ENCODE results near the gene RPRD1A.
"Not testable (repeated sequence)": the region's sequence is repeated elsewhere in the genome, so short reads cannot be mapped to it uniquely, and the experiment has no call there.

The RPRD1A gene

DNA sequence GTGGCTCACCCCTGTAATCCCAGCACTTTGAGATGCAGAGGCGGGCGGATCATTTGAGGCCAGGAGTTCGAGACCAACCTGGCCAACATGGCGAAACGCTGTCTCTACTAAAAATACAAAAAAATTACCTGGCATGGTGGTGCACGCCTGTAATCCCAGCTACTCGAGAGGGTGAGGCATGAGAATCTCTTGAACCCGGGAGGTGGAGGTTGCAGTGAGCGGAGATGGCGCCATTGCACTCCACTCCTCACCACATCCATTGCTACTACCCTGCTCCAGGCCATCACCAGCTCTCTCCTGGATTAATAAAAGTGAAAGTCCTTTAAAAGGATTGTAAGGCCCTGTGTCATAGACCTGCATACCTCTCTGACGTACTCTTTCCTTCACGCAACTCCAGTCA lies 93.7 kb downstream of the RPRD1A start:
- DNase-seq (ENCODE audit: extremely low read depth in 1 of 2, low read depth in 1 of 2), result no peak

GRCh38 chr18:35972197-35973000 lies 95.0 kb downstream of the RPRD1A start, which contains the start of gene RMP24:
Gene RMP24 (plus strand): TSS chr18:35972679.
- peak; percentile 78 to 89 for DNase-seq (ENCODE audit: extremely low read depth in 1 of 2, low read depth in 1 of 2)

DNA sequence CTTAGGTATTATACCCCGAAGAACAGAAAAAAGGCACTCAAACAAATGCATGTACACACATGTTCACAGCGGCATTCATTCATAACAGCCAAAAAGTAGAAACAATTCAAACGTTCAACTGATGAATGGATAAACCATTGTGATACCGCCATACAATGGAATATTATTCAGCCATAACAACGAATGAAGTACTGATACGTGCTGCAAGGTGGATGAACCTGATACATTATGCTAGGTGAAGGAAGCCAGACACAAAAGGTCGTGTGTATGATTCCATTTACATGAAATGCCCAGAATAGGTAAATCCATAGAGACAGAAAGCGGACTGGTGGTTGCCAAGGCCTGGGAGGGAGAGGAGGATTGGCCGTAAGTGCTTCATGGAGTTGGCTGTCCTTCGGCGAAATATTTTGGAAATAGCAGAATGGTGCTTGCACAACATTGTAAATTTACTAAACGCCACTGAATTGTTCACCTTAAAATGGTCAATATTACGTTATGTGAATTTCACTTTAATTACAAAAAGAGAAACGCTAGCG lies 95.6 kb downstream of the RPRD1A start:
- no peak for DNase-seq (ENCODE audit: extremely low read depth in 1 of 2, low read depth in 1 of 2)

- no peak for DNase-seq (ENCODE audit: extremely low read depth in 1 of 2, low read depth in 1 of 2)
These were observed 97.7 kb downstream of the RPRD1A start for GRCh38 chr18:35969676-35970075.

DNA sequence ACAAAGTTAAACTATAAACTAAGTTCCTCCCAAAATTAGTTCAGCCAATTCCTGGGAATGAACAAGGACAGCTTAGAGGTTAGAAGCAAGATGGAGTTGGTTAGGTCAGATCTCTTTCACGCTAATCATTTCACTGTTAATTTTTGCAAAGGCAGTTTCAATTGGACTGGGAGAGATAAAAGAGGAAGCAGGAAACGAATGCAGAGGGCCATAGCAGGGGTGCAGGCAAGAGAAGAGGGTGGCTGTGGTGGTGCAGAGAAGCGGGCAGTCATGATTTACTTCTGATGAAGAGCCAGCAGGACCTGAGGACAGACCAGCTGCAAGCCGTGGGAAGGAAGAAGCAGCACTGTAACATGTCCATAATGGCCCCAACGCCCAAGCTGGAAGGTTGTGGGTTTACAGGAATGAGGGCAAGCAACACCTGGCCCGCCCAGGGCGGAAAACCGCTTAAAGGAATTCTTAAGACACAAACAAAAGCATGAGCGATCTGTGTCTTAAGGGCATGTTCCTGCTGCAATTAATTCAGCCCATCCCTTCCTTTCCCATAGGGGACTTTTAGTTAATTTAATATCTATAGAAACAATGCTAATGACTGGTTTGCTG lies 99.0 kb downstream of the RPRD1A start:
- DNase-seq (ENCODE audit: extremely low read depth in 1 of 2, low read depth in 1 of 2), result no peak

- not testable (repeated sequence) for DNase-seq (ENCODE audit: extremely low read depth in 1 of 2, low read depth in 1 of 2)
These were observed 99.5 kb downstream of the RPRD1A start for GRCh38 chr18:35967866-35968265.

DNA sequence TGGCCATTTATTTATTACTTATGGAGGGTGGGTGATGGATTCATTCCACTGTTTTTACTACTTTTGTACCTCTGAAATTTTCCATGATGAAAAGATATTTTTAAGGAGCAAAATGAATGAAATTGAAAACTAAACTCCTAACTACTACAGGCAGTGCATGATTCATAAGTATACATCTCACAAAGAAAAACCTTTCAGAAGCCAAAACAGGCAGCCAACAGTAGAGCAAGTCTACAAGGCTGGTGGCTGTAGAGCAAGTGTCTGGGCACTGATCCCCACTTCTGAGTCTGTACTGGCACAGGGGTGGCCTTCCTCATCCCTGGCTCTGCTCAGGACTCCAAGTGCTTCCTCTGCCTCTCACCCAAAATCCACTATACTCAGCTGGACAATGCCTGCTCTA lies 103.0 kb downstream of the RPRD1A start:
- no peak for DNase-seq (ENCODE audit: extremely low read depth in 1 of 2, low read depth in 1 of 2)

DNA sequence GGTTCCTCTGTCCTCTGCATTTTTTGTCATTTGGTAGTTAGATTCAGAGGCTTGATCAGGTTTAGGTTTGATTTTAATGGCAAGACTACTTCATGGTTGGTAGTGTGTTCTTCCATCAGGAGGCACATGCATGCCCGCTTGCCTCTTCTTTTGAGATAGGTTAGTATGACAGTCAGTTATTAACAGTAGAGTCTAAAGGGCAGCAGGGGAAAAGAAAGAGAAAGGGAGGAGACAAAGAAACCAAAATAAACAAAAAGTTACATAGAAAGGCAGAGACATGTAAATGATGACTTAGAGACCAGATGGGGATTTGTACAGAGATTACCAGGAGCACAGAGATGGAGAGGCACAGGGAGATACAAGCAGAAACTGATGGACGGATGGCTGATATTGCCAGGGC lies 105.0 kb downstream of the RPRD1A start:
- DNase-seq (ENCODE audit: extremely low read depth in 1 of 2, low read depth in 1 of 2), result no peak

DNA sequence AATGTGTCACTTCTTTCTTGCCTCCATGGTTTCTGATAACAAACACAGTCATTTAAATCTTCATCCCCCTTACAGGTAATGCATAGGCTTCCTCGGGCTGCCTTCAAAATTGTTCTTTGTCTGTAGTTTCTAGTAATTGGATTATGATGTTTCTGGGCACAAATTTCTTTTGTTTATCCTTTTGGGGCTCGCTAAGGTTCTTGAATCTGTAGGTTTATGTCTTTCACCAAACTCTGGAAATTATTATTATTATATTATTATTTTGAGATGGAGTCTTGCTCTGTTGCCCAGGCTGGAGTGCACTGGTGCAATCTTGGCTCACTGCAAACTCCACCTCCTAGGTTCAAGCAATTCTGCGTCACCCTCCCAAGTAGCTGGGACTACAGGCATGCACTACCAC lies 111.1 kb downstream of the RPRD1A start:
- no peak for DNase-seq (ENCODE audit: extremely low read depth in 1 of 2, low read depth in 1 of 2)

DNA sequence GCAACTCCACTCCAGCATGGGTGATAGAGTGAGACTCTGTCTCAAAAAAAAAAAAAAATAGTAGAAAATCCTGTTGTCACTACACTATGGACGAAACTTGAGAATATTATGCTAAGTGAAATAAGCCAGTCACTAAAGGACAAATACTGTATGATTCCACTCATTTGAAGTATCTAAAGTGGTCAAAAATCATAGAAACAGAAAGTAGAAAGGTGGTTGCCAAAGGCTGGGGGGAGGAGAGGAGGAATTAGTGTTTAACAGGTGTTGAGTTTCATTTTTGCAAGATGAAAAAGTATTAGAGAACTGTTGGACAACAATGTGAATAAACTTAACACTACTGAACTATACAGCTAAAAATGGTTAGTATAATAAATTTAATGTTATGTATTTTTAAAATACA lies 113.7 kb downstream of the RPRD1A start:
- no peak for DNase-seq (ENCODE audit: extremely low read depth in 1 of 2, low read depth in 1 of 2)

DNA sequence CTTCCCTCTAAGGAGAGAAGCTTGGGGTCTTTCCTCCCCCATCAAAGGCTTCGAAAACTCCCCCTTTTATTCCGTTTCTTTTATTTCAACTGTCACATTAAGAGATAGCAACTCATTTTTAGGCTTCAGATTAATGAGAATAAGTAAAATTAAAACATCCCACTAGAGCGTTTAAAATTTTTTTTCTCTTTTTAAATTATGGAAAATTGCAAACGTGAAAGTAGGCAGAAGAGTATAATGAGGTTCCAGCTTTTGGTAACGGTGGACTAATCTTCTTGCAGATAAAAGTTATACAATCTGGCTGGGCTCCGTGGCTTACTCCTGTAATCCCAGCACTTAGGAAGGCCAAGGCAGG lies 116.8 kb downstream of the RPRD1A start:
- no peak for DNase-seq (ENCODE audit: extremely low read depth in 1 of 2, low read depth in 1 of 2)

DNA sequence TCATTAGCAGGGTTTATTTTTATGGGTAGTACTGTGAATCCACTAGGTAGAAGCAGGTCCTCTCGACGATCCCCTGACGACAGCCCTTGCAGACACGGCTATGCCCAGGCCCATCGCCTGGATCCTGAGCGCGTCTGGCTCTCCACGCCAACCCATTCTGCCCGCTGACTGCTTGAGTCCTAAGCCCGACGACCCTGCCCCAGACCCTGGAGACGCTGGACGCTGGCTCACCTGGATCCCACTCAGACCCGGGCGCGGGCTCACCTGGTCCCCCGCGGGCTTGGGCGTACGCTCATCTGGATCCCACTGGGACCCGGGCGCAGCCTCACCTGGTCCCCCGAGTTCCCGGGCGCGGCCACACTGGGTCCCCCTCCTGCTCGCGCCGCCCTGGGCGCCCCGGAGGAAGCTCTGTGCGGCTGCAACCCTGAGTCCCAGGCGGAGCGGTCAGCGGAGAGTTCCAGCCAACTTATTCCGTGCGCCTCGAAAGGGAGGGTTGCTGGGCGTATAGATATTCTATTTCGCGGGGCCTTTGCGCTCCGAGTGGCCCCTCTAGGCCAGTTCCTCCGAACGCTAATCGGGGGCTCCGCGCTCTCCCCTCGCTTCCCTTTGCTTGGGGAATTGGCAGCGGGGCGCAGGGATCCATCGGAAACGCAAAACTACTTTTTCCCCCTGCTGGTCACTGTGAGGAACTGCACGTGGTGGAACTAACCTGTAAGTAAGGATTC lies 117.3 kb downstream of the RPRD1A start:
- peak in 1 of 2 donors; percentile 19 for DNase-seq (ENCODE audit: extremely low read depth in 1 of 2, low read depth in 1 of 2)

GRCh38 chr18:35949090-35949489 lies 118.3 kb downstream of the RPRD1A start:
- no peak for DNase-seq (ENCODE audit: extremely low read depth in 1 of 2, low read depth in 1 of 2)

DNA sequence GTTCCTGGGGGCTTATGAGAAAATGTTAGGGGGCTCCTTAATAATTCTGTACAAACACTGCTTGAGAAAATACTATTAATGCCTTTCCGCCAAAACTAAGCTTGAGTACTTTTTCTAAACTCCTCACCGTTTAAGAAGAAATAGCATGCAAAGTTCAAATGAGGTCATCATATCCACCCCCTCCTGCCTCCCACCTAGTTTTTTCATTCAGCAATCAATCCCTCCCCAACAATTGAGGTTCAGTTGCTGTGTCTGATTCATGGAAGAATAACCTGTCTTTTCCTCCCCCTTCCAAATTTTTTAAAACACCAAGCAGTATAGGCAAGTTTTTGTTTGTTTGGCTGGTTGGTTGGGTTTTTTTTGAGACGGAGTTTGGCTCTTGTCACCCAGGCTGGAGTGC lies 119.3 kb downstream of the RPRD1A start:
- no peak for DNase-seq (ENCODE audit: extremely low read depth in 1 of 2, low read depth in 1 of 2)

DNA sequence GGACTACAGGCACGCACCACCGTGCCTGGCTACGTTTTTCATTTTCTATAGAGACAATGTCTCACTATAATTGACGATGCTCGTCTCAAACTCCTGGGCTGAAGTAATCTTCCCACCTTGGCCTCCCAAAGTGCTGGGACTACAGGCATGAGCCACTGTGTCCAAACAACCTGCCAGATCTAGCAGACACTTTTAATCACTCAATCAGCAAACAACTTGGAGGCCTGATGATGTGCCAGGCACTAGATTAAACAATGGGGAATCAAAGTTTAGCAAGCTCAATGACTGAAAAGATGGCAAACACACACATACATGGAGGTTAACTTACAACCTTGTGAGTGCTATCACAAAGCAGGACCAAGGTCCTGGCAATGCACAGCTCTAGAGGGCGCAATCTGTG lies 124.7 kb downstream of the RPRD1A start:
- DNase-seq (ENCODE audit: extremely low read depth in 1 of 2, low read depth in 1 of 2), result no peak

GRCh38 chr18:35942133-35942532 lies 125.2 kb downstream of the RPRD1A start:
- DNase-seq (ENCODE audit: extremely low read depth in 1 of 2, low read depth in 1 of 2), result no peak

DNA sequence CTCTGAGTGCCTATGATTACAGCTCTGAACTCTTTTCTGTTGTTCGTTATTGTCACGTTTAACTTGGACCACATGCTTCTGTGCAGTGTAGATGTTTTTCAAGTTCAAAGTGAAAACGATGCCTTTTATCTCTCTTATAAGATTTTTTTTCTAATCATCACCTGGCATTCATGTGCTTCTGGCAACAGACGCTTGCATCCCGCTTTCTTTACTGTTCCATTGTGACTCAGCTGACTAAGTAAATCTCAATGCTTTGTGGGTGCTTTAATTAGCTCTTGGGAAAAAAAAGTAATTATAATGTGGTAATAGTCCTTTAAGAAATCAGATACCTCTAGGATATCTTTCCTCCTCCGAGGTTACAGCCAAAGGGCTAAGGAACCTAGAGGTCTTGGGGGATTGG lies 126.1 kb downstream of the RPRD1A start:
- DNase-seq (ENCODE audit: extremely low read depth in 1 of 2, low read depth in 1 of 2), result no peak

All from activated CD8-positive, alpha-beta memory T cell treated with anti-CD3 and anti-CD28 coated beads for 1 hour (primary cell).